ENCODE results near the gene WARS2. TPM values are rescaled to one million over a fixed set of nuclear protein-coding genes. Genes with fewer than 3 reads are reported as not detected.

The WARS2 gene
- total and polyA plus RNA-seq, 7 donors, result 3.4 to 10.8 (median 7.8) TPM

DNA sequence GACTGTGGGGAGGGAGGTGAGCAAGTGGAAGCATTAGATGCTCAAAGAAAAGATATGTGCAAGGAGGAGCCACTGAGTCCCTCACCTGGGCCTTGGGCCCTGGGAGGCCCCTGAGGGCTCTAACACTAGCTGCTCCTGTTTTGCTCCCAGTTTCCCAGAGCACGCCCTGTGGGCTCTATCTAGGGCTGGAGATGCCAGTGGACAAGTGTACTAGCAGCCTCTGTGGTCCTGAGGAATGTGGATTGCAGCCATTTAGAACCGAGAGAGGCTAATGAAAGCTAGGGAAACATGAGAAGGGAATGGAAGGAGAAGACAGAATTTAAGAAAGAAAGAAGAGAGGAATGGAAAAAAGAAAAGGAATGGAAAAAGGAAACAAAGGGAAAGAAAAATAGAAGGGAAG lies 142.3 kb downstream of the WARS2 start:
- intact Hi-C loops (cut with DNase I), result no loop called here
- peaks cover 0 to 36% (median 4%) of the 10 kb centered on the region in 3 donors for H3K27me3 ChIP-seq (ENCODE audit: insufficient read depth in 3 of 3, low read length in 2 of 3)
- H3K9me3 ChIP-seq, result no peaks in the 10 kb centered on the region
- H3K4me3 ChIP-seq, result no peak overlapping the region
- WGBS, 3 donors, result 42 to 62% (median 55%) methylated on average over 2 of the region's 2 CpGs
- ATAC-seq, result no peak
- H3K4me1 ChIP-seq, result peaks cover 8% of the 10 kb centered on the region
- H3K27ac ChIP-seq, result no peak overlapping the region
- TF ChIP-seq, protein P1, sequence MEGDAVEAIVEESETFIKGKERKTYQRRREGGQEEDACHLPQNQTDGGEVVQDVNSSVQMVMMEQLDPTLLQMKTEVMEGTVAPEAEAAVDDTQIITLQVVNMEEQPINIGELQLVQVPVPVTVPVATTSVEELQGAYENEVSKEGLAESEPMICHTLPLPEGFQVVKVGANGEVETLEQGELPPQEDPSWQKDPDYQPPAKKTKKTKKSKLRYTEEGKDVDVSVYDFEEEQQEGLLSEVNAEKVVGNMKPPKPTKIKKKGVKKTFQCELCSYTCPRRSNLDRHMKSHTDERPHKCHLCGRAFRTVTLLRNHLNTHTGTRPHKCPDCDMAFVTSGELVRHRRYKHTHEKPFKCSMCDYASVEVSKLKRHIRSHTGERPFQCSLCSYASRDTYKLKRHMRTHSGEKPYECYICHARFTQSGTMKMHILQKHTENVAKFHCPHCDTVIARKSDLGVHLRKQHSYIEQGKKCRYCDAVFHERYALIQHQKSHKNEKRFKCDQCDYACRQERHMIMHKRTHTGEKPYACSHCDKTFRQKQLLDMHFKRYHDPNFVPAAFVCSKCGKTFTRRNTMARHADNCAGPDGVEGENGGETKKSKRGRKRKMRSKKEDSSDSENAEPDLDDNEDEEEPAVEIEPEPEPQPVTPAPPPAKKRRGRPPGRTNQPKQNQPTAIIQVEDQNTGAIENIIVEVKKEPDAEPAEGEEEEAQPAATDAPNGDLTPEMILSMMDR (IDR thresholded peaks at IDR 0.05), result no peak
- no peaks in the 10 kb centered on the region for H3K36me3 ChIP-seq (ENCODE audit: insufficient read depth in 1 of 2, low read depth in 1 of 2)
- DNase-seq, result no peak

DNA sequence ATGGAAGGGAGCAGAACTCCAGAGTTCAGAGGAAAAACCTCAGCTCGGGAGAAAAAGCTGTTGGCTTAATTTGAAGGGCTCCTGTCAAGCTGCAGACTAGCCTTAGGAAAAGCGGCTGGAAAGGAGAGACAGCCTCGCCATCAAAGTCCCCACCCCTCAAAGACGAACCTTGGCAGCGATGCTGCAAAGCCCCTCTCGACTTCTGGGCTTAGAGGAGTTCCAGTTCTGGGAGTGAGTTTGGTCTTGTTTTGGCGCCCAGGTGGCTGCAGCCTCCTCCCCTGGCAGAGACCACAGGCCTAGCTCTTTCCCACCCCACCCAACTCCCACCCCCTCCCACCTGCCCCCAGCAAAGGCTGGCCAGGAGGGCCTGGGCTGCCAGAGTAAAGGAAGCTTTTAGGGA lies 143.2 kb downstream of the WARS2 start:
- Histone ChIP-seq H3K27me3 (ENCODE audit: insufficient read depth in 3 of 3, low read length in 2 of 3) (peaks cover 0 to 36% (median 4%) of the 10 kb centered on the region in 3 donors), H3K36me3 (ENCODE audit: insufficient read depth in 1 of 2, low read depth in 1 of 2) (no peaks in the 10 kb centered on the region), H3K9me3 (no peaks in the 10 kb centered on the region), H3K27ac (no peak overlapping the region), H3K4me1 (peaks cover 8% of the 10 kb centered on the region), H3K4me3 (no peak overlapping the region)
- ATAC-seq (no peak), DNase-seq (no peak)
- intact Hi-C loops (cut with DNase I), result no loop called here
- 70 to 83% (median 75%) methylated on average over 7 of the region's 7 CpGs for WGBS, 3 donors
- TF ChIP-seq, protein P1 (IDR thresholded peaks at IDR 0.05), result no peak

DNA sequence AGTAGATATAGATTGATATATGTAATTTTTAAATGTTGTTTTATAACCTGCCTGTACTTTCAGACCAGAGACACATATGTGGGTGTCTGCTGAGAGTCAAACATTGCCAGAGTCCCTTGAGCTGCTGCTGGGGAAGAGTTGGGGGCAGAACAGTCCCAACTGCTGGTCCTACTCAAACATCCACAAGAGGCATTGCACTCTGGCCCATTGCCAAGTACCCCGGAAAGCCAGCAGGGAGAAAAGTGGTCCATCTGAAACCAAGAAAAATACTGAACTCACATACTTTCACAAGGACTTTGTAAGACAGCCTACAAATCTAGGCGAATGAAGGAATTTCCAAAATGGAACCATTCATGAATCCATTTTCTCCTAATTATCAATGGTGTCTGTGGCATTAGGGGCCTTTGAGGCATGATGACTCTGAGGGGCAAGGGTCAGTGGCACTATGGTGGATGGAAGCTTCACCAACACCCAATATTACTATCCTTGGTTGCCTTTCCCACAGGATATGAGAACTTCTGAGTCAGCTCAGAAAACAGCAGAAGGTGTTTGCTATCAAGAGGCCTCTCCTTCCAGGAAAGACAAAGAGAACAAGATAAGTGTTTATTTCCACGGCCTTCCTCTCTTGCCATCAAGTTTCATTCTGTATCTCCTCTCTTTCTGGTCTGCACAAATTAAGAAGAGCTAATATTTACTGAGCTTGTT lies 145.0 kb downstream of the WARS2 start:
- DNase-seq (no peak), ATAC-seq (no peak)
- intact Hi-C loops (cut with DNase I), result no loop called here
- Histone ChIP-seq H3K9me3 (no peaks in the 10 kb centered on the region), H3K36me3 (ENCODE audit: insufficient read depth in 1 of 2, low read depth in 1 of 2) (no peaks in the 10 kb centered on the region), H3K27ac (no peak overlapping the region), H3K4me3 (no peak overlapping the region), H3K4me1 (no peaks in the 10 kb centered on the region), H3K27me3 (ENCODE audit: insufficient read depth in 3 of 3, low read length in 2 of 3) (peaks cover 0 to 27% (median 0%) of the 10 kb centered on the region in 3 donors)
- WGBS, 3 donors, result 60 to 63% (median 61%) methylated on average over 3 of the region's 3 CpGs
- TF ChIP-seq, protein P1 (IDR thresholded peaks at IDR 0.05), result no peak

DNA sequence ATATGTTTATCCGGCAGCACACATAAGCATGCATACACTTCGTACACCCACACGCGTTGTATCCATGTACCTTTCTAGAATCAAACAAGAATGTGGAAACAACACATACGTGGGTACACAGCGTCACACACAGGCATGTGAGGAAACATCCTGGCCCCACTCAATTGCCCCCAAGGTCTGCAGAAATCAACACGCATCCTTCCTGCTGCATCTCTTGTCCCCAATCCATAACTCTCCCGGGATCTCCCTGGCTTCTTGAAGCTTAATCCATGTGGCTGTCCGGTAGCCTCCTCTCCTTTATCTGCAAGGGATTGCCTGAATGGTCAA lies 146.8 kb downstream of the WARS2 start:
- H3K4me1 ChIP-seq, result no peaks in the 10 kb centered on the region
- no peak overlapping the region for H3K4me3 ChIP-seq
- intact Hi-C loops (cut with DNase I), result no loop called here
- peaks cover 0 to 15% (median 0%) of the 10 kb centered on the region in 3 donors for H3K27me3 ChIP-seq (ENCODE audit: insufficient read depth in 3 of 3, low read length in 2 of 3)
- H3K27ac ChIP-seq, result no peak overlapping the region
- no peaks in the 10 kb centered on the region for H3K36me3 ChIP-seq (ENCODE audit: insufficient read depth in 1 of 2, low read depth in 1 of 2)
- no peaks in the 10 kb centered on the region for H3K9me3 ChIP-seq
- TF ChIP-seq, protein P1 (IDR thresholded peaks at IDR 0.05), result no peak
- 74 to 83% (median 80%) methylated on average over 9 of the region's 9 CpGs for WGBS, 3 donors
- no peak for ATAC-seq
- DNase-seq, result no peak
